HG02852 (cell line): ENCODE data around the gene NFE2L2.
A peak's percentile ranks its signal among the peaks of the same experiment; 100 is the strongest.
"Not testable (repeated sequence)": the region's sequence is repeated elsewhere in the genome, so short reads cannot be mapped to it uniquely, and the experiment has no call there.

Source experiments
- ATAC-seq: cut with Tn5 transposase; IDR thresholded peaks from one replicate; pipeline ENCODE4 v1.9.1; 2021; ENCODE audit warnings: mild to moderate bottlenecking, moderate library complexity; ENCODE audit not compliant: unreplicated experiment

Gene NFE2L2

GRCh38 chr2:177281400-177282180 lies 17.1 kb upstream of the NFE2L2 start:
- peak; percentile 72 for ATAC-seq

- ATAC-seq: no peak
Observed at GRCh38 chr2:177279847-177280246, 15.3 kb upstream of the NFE2L2 start.

- ATAC-seq: no peak
Observed at GRCh38 chr2:177275743-177276055, 11.2 kb upstream of the NFE2L2 start.

- ATAC-seq: no peak
Observed at GRCh38 chr2:177275040-177275742, 10.7 kb upstream of the NFE2L2 start.

GRCh38 chr2:177273408-177273807 lies 8.9 kb upstream of the NFE2L2 start:
- ATAC-seq: no peak

GRCh38 chr2:177272765-177273164 lies 8.2 kb upstream of the NFE2L2 start:
- ATAC-seq: no peak

- ATAC-seq: no peak
Observed at GRCh38 chr2:177271981-177272666, 7.6 kb upstream of the NFE2L2 start.

- ATAC-seq: no peak
Observed at GRCh38 chr2:177270531-177270930, 6.0 kb upstream of the NFE2L2 start.

GRCh38 chr2:177268901-177269300 lies 4.4 kb upstream of the NFE2L2 start:
- no peak for ATAC-seq

GRCh38 chr2:177268187-177268871 lies 3.8 kb upstream of the NFE2L2 start:
- ATAC-seq: no peak

- not testable (repeated sequence) for ATAC-seq
Observed at GRCh38 chr2:177266955-177267354, 2.4 kb upstream of the NFE2L2 start.

- ATAC-seq: no peak
Observed at GRCh38 chr2:177265824-177266817, 1.6 kb upstream of the NFE2L2 start.

- peak; percentile 25 for ATAC-seq
Observed at GRCh38 chr2:177264209-177264692, 276 bp downstream of the NFE2L2 start.

GRCh38 chr2:177263451-177264208 lies 897 bp downstream of the NFE2L2 start:
- ATAC-seq: peak; percentile 51

- no peak for ATAC-seq
Observed at GRCh38 chr2:177262958-177263450, 1.5 kb downstream of the NFE2L2 start.

GRCh38 chr2:177262092-177262491 lies 2.4 kb downstream of the NFE2L2 start:
- no peak for ATAC-seq

GRCh38 chr2:177261116-177262060 lies 3.1 kb downstream of the NFE2L2 start:
- ATAC-seq: no peak

GRCh38 chr2:177260379-177260778 lies 4.1 kb downstream of the NFE2L2 start:
- no peak for ATAC-seq
